HG03139 (cell line): ENCODE data around the gene FAM98B.

Source experiments
- ATAC-seq: cut with Tn5 transposase; IDR thresholded peaks from one replicate; pipeline ENCODE4 v1.9.1; 2021; ENCODE audit not compliant: unreplicated experiment

FAM98B gene

DNA sequence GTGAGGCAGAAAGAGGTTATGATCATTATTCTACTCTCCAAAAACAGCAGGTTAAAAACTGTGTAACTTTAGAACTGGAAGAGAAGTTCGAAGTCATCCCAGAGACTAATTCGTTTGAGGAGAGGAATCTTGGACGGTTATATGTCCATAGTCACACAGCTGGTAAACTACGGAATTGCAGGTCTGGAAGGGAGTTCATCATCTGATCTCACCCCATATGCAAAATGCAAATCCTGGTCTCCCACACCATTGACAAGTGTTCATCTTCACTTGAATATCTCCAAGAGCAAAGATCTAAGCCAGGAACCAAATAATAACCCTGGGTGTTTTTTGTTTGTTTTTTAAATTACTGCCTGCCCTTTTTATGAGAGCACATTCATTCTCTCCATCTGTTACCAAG, 53.1 kb downstream of the FAM98B start:
- no peak for ATAC-seq

DNA sequence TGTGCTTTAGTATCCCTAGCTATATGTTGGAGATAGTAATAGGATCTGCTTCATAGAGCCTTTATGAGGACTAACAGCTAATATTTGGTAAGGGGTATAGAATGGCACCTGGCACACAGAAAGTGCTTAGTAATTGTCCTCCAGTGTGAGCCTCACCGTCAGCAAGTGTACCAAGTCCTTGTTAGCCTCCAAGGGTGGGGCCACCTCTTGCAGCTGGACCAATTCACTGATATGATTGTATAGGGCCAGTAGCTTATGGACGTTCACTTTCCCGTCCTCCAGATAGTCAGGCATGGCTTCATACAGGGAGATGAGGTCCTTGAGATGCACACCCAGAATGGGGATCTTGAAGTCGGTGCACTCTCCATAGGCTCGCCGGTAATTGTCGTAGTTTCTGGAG, 53.6 kb downstream of the FAM98B start:
- ATAC-seq, result no peak

DNA sequence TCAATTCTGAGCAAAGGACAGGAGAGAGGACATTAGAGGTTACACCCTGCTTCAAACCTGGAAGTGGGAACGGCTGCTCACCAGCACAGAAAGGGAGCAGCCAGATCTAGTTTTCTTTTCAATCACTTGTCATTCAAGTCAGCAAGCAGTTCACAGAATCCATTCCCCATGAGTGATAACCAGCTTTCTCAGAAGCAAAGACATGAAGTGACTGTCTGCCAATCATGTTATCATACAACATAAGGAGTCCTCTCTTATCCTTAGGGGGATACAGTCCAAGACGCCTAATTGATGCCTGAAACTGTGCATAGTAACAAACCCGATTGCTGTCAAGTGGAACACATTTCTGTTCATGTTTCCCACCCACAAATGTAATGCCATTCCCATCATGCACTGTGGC, 54.7 kb downstream of the FAM98B start:
- ATAC-seq, result no peak

DNA sequence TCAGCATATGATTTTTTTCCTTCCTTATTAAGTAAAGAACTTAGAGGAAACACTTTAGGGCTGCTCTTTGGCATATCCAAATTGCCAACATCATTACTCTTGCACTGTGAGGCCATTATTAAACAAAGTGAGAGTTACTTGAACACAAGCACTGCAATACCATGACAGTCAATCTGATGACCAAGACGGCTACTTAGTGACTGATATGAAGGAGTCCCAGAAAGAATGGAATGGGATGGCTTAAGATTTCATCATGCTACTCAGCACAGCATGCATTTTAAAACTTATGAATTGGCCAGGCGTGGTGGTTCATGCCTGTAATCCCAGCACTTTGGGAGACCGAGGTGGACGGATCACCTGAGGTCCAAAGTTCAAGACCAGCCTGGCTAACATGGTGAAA, 55.2 kb downstream of the FAM98B start:
- no peak for ATAC-seq

DNA sequence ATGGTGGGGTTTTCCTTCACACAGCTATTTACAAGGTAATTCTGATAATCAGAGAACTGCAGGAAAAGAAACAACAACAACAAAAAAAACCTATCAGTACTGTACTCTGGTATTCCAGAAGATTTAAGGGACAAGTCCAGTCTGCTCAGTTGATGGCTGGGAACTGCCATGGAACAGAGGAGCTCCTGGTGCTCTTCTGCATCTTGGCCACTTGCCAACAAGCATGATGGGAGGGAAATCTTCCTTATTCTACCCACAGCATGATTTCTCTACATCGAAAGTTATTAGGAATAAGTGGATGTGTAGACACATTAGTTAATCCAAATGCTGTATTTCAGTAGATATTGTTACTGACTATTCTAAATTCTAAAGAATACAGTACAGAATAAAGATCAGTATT, 59.0 kb downstream of the FAM98B start:
- ATAC-seq, result no peak

DNA sequence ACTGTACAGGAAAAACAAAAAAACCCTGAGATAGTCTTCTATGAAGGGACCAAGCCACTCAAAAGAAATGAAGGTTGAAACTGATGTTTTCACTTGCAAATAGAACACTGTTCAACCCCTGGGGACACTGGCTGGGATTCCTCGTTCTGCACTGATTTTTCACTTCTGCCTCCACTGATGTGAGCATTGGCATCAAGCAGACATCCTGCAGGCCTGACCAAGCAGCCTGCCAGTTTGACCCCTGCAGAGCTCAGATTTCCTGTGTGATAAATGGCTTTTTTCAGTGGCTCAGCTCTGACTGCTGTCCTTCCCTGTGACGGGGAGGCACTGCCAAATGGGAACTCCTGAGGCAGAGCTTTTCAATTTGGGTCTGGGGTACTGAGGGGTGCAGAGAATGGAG, 60.7 kb downstream of the FAM98B start:
- no peak for ATAC-seq

DNA sequence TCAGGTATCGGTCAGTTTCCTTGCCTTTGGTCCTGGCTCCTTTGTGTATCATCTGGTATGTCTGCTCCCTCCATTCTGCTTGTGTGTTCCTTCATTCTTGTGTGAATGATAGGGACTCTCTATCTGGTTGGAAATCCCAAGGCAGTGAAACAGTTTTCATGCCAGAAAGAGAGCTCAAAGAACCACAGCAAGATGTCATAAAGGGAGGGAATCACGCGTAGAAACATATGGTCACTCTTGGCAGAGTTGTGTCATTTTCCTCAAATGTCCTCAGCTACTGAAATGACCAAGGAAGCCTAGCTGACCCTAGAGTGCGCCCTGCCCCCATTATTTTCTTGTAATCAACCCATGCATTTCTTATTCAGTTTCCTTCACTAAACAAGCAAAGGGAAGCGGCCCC, 62.7 kb downstream of the FAM98B start:
- ATAC-seq, result no peak

DNA sequence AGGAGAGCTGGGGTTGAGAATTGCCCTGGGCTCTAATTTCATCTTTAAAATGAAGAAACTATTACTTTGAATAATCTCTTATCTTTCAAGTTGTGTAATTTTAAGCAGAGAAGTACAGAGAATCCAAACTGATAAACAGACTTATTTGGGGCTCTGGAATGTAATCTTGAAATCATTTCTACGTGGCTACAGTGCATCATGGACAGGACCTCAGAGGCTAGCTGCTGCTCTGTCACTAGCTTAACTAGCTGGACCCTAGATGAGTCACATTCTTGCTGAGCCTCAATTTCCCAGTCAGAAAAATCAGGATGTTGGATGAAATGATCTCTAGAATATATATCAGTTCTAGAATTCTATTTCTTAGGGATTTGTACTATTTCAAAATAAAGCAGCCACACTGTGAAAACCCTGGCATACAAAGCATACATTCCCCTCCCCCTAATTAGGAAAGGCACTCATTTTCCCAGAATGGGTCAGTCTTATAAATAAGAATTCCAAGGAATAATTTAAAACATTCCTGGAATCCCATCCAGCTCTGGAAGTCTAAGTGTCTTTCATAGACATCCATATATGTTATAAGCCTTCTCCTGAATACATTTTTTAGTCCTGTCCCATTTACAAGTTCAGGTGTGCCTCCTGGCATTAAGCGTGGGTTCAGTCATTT, 63.5 kb downstream of the FAM98B start:
- no peak for ATAC-seq

DNA sequence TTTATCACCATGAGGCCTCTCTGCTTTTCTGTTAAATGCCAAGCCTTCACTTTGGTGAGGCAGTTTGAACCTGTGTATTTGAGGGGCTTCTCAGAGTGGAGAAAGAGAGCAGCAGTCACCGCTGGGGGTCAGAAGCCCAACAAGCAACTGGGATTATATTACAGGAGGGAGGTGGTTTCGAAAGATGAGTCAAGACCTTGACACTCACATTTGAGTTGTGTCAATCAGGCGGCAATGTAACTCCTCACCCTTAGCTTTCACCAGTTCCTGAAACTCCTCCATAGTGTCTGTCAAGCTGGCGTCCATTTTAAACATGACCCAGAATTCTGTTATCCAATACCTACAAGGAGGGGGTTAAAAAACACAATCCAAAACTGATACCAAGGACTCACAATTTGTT, 64.2 kb downstream of the FAM98B start:
- ATAC-seq, result no peak

DNA sequence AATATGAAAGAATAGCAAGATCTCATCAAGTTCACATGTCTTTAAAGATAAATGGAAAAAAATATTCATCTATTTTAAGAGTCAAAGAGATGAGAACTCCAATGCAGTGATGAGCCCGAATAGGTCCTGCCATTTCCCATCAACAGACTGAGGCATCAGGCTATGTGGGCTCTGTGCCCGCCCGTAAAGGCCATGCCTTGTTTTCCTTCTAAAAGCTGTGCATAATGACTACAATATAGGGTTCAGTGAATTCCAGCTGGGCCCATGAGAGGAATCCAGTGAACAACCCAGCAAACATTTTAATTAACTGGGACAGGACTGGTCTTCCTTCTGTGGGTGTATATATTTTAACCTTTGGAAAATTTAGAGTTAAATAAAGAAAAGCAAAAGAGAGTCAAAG, 66.1 kb downstream of the FAM98B start:
- ATAC-seq, result no peak

DNA sequence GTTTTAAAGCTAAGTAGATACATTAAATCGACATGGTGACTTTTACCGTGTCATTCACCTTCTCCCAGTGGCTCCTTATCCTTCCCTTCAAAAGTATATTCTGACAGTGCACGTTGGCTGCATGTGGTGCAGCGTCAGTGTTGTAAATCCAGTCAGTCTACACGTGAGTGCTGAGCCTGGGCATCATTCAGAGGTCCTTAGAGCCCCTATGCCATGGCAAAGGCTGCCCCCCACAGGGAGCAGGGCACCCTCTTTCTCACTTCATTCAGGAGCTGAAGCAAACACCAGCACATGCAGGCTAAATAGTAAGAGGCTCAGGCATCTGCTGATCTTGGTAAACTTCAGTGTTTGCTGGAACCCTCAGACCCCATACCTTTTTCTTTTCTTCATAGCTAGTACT, 67.4 kb downstream of the FAM98B start:
- ATAC-seq, result no peak

DNA sequence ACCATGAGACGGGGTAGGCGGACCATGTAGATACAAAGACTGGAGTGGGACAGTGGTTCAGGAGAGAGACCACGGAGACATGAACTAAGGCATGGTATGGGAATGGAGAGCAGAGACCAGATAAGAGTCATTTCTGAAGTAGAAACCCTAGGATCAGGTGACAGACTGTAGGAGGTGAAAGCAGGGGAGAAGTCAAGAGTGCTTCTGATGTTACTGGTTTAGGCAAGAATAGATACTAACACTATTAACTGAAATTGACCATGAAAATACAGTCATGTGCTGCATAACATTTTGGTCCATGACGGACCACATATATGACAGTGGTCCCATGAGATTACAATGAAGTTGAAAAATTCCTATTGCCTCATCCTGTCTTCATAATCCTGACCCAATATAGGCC, 69.0 kb downstream of the FAM98B start:
- no peak for ATAC-seq

DNA sequence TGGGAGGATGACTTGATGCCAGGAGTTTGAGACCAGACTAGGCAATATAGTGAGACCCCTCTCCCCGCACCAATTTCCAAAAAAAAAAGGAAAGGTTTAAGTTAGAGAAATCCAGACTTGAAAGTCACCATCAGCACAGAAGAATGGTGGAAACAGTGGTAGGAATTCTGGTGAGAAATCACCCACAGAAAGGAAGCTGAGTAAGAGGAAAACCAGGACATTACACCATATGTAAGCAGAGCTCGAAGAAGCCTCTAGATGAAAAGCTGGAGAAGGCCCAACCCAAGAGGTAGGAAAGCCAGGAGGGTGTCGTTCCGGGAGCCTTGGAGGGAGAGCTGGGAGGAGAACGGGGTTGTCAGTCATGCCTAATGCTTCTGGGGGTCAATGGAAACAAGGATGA, 70.2 kb downstream of the FAM98B start:
- ATAC-seq, result no peak

DNA sequence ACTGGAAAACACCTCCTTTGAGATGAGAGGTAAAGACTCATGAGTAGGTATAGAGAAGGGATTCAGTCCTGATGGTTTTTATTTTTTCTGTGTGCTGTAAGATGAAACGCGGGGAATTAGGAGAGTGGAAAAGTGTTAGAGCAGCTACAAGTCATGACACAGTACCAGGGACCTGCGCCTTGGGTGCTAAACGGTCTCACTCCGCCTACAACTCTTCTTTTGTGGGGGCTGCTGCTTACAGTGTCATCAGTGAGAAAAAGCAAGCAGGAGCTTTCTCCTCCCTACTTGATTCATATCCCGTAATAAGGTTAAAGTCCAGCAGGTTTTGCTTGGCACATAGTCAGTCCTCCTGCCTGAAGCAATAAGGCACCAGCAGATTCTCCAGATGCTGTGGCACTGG, 71.6 kb downstream of the FAM98B start:
- ATAC-seq, result no peak

DNA sequence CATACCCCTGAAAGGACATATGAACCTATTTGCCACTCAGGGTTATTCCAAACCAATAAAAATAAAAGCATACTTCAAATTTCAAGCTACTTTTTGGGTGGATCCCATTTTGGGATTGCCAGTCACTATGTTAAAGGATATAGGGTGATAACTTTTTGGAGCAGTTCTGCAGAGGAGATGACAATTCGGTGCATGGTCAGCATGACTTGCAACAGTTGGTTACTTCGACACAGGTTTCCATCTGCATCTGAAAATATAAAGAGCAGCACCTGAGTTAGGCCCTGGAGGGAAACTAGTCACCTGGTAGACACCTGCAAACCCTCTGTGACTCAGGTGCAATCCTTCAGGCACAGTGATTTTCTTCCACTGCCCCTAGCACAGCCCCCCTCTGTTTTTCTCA, 72.2 kb downstream of the FAM98B start:
- no peak for ATAC-seq

DNA sequence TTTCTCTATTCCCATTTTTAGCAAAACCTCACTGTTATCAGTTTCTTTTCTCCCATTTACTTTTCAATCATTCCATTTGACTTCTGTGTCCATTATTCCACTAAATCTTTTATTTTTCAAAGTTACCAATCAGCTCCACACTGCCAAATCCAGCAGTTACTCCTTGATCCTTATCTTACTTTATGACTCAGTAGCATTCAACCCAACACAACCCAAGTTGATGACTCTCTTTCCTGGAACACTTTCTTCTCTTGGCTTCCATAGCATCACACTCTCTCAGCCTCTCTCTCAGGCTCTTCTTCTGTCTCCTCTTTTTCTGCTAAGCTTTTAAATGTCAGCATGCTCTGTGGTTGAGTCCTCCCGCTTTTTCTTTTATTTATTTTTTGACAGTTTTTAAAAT, 74.4 kb downstream of the FAM98B start:
- no peak for ATAC-seq

DNA sequence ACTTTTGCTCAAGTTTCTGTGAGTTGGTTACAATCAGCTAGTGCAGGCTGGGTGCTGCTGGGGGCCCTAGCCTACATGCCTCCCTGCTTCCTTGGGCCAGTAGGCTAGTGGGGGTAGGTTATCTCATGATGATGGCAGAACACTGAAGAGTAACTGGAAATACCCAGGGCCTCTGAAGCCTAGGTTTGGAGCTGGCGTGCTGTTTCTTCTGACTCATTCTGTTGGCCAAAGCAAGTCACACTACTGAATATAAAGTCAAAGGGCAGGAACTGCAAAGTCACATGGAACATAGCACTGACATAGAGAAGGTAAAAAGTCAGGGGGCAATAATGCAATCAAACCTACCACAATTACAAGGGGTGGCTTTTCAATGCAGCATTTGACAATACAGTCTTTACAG, 76.2 kb downstream of the FAM98B start:
- ATAC-seq, result no peak

DNA sequence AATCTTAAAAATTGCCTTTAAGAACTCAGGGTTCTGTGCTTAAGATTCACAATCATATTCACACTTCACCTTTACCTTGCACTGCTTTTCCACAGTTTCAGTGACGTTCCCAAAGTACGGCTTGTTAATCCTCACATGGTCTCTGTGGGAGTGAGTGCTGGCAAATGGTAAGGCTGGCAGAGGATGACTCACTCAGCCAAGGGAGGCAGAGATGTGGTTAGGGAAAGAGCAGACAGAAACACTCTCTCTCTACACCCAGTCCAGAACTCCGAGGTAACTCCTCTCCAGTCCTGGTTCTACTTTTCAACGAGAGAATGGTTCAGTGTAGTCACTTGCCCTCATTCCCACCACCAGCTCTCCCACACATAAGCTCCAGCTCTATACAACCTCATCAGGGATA, 77.6 kb downstream of the FAM98B start:
- ATAC-seq, result no peak

DNA sequence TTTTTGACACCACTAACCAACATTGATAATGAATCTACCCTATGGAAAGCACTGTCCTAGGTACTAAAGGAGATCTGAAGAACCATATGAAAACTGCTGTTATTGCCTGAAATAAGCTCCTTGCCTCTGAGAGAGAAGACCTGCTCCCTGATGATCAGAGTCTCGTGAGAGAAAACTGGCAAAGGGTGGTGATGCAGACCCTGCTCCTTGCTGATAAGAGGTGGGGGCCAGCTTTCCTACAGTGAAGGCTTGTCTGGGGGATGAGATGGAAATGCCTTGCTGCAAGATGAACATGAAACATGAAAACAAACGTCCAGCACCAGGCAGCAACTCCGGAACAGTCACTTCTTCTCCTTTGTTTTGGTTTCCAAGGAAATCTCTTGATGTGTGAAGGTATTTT, 78.8 kb downstream of the FAM98B start:
- ATAC-seq, result no peak

DNA sequence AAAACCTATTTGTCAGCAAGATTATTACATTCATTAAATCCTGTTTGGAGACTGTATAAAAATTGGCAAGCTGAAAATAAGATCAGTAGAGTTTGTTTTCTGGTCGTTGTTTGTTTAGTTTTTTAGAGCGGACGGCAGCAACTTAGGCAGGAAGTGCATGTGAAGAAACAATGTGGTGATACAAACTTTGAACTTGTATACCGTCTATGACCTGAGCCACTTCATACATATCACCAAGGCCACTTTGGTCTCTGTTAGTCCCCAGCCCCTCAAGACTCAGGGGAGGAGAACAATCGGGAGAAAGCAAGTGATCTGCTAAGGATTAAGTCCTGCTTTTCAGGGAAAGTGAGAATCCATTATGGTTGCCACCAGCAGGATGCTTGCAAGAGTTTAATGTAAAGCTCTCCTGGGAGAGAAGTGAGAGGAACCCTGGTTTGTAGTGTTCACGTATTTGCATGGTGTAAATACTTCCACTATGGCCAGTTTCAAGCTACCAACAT, 79.5 kb downstream of the FAM98B start:
- ATAC-seq, result no peak

DNA sequence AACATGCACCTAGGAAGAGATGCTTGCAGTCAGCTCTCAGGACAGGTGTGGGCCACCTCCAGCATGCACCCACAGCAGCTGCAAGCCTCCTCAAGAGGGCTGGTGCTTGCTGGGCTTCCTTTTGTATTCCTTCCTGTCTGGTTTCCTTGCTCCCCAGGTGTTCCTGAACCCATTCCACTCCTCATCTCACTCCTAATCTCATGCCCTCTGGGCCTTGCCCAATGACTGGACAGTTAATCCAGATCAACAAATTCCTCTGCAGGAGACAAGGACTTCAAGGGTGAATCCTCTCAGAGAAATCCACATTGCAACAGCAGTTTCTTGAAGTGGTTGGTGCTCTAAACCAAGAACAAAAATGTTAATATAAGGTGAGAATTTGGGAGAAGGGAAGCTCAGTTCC, 80.0 kb downstream of the FAM98B start:
- no peak for ATAC-seq

DNA sequence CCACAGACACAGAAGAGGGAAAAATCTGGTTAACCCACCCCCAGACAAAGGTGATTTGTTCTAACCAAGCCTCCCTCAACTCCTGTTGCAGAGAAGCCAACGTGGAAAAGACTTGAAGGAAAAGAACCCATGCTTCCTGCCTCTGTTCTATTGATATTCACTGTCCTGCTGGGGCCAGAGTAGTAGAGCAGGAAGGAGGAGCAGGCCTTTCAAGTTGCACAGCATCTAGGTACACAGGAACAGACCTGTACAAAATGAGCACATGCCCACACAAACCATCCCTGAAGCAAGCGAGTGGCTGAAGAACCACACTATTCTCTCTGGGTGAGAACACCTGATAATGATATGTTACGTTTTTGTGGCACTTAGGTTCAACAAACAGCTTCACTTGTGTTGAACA, 80.8 kb downstream of the FAM98B start:
- ATAC-seq, result no peak

DNA sequence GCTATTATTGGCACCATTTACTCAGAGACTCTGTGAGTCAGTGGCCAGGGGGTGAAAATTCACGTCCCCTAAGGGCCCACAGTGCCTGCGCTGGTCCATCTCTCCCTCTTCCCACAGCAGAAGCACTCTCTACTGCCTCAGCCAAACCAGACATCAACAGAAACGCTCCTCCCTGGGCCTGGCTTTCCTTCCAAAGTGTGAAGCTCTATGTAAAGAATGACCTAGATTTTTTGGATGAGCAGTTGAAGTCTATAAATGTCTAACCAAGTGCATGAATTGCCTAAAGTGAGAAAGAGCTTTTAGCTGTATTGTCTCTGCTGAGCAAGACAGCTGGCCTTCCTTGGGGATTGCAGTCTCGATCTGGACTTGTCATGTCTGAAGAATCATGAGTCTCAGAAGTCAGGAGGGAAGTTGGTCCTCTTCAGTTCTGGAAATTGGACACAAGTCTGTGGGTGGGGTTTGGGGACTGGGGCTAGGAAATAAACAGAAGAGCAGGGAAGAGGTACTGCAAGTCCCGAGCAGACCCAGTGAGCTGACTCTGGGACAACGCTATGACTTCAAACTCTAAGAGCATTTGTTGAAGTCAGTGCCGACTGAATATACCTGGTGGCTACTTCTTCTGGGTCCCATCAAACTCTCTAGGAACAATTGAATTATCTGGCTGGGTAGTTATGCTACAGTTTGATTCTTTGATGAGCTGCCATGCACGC, 81.7 kb downstream of the FAM98B start:
- no peak for ATAC-seq
